GM18867 (cell line): Measurements from ENCODE around the gene CRIP2.

Experiments
- ATAC-seq: cut with Tn5 transposase; IDR thresholded peaks from one replicate; pipeline ENCODE4 v1.9.1; 2021; ENCODE audit warnings: mild to moderate bottlenecking, moderate library complexity; ENCODE audit not compliant: unreplicated experiment

The CRIP2 gene

GRCh38 chr14:105497671-105498429, 23.2 kb downstream of the CRIP2 start:
- no peak for ATAC-seq

GRCh38 chr14:105498430-105499255, 24.0 kb downstream of the CRIP2 start:
- no peak for ATAC-seq

GRCh38 chr14:105499256-105500035, 24.8 kb downstream of the CRIP2 start:
- ATAC-seq = no peak

- no peak for ATAC-seq
These were observed 25.6 kb downstream of the CRIP2 start for GRCh38 chr14:105500036-105500725.

- ATAC-seq = no peak
These were observed 26.1 kb downstream of the CRIP2 start for GRCh38 chr14:105500726-105501101.

GRCh38 chr14:105501504-105502291, 27.1 kb downstream of the CRIP2 start:
- ATAC-seq = no peak

- no peak for ATAC-seq
These were observed 28.1 kb downstream of the CRIP2 start for GRCh38 chr14:105502446-105503295.

- no peak for ATAC-seq
These were observed 28.6 kb downstream of the CRIP2 start for GRCh38 chr14:105503296-105503640.

- no peak for ATAC-seq
These were observed 29.5 kb downstream of the CRIP2 start for GRCh38 chr14:105503935-105504692.

- ATAC-seq = no peak
These were observed 30.5 kb downstream of the CRIP2 start for GRCh38 chr14:105505101-105505500.

- ATAC-seq = no peak
These were observed 32.6 kb downstream of the CRIP2 start for GRCh38 chr14:105507247-105507646.

- no peak for ATAC-seq
These were observed 33.4 kb downstream of the CRIP2 start for GRCh38 chr14:105508069-105508468.

- ATAC-seq = no peak
These were observed 34.0 kb downstream of the CRIP2 start for GRCh38 chr14:105508601-105509000.

GRCh38 chr14:105517096-105517495, 42.5 kb downstream of the CRIP2 start:
- no peak for ATAC-seq

GRCh38 chr14:105519946-105520698, 45.5 kb downstream of the CRIP2 start:
- ATAC-seq = no peak

GRCh38 chr14:105525326-105525725, 50.7 kb downstream of the CRIP2 start:
- ATAC-seq = no peak

- no peak for ATAC-seq
These were observed 51.5 kb downstream of the CRIP2 start, which contains the start of gene TMEM121 for GRCh38 chr14:105525861-105526775. TSS of gene TMEM121 (plus strand) at chr14:105526583. CDS start at chr14:105528835, 2,252 bp downstream.
